ENCODE measurements around the gene DGCR8.

DNA sequence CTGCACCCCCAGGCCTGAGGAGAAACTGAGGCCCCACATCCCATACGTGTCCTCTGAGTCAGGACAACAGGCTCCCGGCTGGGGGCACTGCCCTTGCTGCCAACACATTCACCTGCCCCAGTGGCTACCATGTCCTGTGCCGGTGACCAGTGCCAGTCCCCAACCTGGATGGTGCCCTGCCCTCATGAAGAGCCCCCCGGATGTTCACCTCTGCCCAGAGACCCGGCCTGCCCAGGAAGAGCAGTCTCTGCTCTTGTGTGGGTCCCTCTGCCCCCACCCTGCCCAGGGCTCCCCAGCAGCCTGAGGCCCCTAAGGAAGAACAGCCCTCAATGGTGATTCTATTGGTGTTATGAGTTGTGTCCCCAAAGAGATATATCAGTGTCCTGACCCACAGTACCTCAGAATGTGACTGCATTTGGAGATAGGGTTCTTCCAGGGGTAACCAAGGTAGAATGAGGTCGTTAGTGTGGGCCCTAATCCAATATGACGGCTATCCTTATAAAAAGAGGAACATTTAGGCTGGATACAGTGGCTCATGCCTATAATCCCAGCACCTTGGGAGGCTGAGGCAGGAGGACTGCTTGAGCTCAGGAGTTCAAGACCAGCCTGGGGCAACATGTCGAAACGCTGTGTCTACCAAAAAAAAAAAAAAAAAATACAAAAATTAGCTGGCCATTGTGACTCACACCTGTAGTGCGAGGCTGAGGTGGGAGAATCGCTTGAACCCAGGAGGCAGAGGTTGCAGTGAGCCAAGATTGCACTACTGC is 13.2 kb upstream of the DGCR8 start:
- TF ChIP-seq, protein P1, sequence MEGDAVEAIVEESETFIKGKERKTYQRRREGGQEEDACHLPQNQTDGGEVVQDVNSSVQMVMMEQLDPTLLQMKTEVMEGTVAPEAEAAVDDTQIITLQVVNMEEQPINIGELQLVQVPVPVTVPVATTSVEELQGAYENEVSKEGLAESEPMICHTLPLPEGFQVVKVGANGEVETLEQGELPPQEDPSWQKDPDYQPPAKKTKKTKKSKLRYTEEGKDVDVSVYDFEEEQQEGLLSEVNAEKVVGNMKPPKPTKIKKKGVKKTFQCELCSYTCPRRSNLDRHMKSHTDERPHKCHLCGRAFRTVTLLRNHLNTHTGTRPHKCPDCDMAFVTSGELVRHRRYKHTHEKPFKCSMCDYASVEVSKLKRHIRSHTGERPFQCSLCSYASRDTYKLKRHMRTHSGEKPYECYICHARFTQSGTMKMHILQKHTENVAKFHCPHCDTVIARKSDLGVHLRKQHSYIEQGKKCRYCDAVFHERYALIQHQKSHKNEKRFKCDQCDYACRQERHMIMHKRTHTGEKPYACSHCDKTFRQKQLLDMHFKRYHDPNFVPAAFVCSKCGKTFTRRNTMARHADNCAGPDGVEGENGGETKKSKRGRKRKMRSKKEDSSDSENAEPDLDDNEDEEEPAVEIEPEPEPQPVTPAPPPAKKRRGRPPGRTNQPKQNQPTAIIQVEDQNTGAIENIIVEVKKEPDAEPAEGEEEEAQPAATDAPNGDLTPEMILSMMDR (IDR thresholded peaks at IDR 0.05) = no peak
- TF ChIP-seq POLR2AphosphoS5 (IDR thresholded peaks at IDR 0.05) = no peak
- no peak for TF ChIP-seq POLR2A (IDR thresholded peaks at IDR 0.05)
- no peak for TF ChIP-seq EP300 (IDR thresholded peaks at IDR 0.05)
